GM12891 (cell line): Measurements from ENCODE around the gene PLPPR4.

ENCODE experiments used
- DNase-seq: peaks from one replicate; pipeline ENCODE4 v3.0.0; 2011; ENCODE audit warnings: low spot score; ENCODE audit not compliant: insufficient read length
- FAIRE-seq: peaks from 2 replicates; lab custom pipeline; 2011; peaks lifted over from hg19 to GRCh38; lab: Jason Lieb, UNC
- PAX5 ChIP-seq: IDR thresholded peaks from 2 replicates; pipeline ENCODE4 v1.6.1; 2011; ENCODE audit warnings: low read length, moderate library complexity, mild to moderate bottlenecking; ENCODE audit not compliant: insufficient read depth, severe bottlenecking
- POLR2A ChIP-seq: IDR thresholded peaks from 2 replicates; pipeline ENCODE4 v1.6.1; 2011; ENCODE audit warnings: low read depth, low read length, control low read depth
- POLR2AphosphoS5 ChIP-seq: IDR thresholded peaks from 2 replicates; pipeline ENCODE4 v1.6.1; 2011; ENCODE audit warnings: low read depth, low read length, control low read depth
- POU2F2 ChIP-seq: IDR thresholded peaks from 2 replicates; pipeline ENCODE4 v1.6.1; 2011; ENCODE audit warnings: low read depth, mild to moderate bottlenecking, control low read depth, low read length, moderate library complexity
- SPI1 ChIP-seq: IDR thresholded peaks from 2 replicates; pipeline ENCODE4 v1.6.1; 2011; ENCODE audit warnings: low read depth, low read length, control low read depth
- TAF1 ChIP-seq: IDR thresholded peaks from 2 replicates; pipeline ENCODE4 v1.6.1; 2011; ENCODE audit warnings: low read depth, low read length, control low read depth

The PLPPR4 gene

DNA sequence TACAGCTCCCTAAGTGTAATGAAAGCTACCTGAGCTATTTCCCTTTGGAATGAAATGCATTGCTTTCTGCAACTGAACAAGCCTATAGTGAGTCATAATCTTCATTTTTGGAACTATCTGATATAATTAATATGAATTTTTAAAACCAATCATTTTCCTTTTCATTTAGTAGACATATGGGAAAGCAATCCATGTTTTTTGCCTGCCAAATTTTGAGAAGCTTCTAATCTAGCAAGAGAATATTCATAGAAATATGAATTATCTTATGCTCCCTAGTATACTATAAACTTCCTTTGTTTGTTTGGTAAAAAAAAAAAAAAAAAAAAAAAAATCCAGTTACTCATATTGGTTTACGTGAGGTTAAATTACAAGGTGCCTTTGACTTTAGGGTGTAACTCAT lies 68.3 kb downstream of the PLPPR4 start:
- no peak for FAIRE-seq

GRCh38 chr1:99334991-99335390 lies 70.7 kb downstream of the PLPPR4 start:
- TF ChIP-seq POLR2AphosphoS5 = no peak
- no peak for TF ChIP-seq SPI1
- no peak for TF ChIP-seq TAF1
- TF ChIP-seq PAX5 = no peak
- no peak for TF ChIP-seq POU2F2
- no peak for FAIRE-seq
- no peak for DNase-seq

More for the DNA sequence above, 68.3 kb downstream of the PLPPR4 start:
- TF ChIP-seq POLR2A = no peak
- TF ChIP-seq POLR2AphosphoS5 = no peak
- TF ChIP-seq SPI1 = no peak
- no peak for TF ChIP-seq POU2F2
- TF ChIP-seq TAF1 = no peak
- no peak for TF ChIP-seq PAX5
- no peak for DNase-seq

GRCh38 chr1:99347041-99347684 lies 82.9 kb downstream of the PLPPR4 start:
- TF ChIP-seq POLR2A = no peak
- no peak for TF ChIP-seq POLR2AphosphoS5
- no peak for TF ChIP-seq SPI1
- no peak for TF ChIP-seq PAX5
- no peak for TF ChIP-seq POU2F2
- TF ChIP-seq TAF1 = no peak
- DNase-seq = no peak
- no peak for FAIRE-seq

- no peak for DNase-seq
- TF ChIP-seq POLR2AphosphoS5 = no peak
- no peak for TF ChIP-seq POU2F2
- no peak for TF ChIP-seq TAF1
- no peak for TF ChIP-seq PAX5
- TF ChIP-seq POLR2A = no peak
- TF ChIP-seq SPI1 = no peak
- FAIRE-seq = no peak
Observed at GRCh38 chr1:99348397-99349132, 84.3 kb downstream of the PLPPR4 start.

GRCh38 chr1:99352821-99353220 lies 88.5 kb downstream of the PLPPR4 start:
- no peak for TF ChIP-seq TAF1
- no peak for TF ChIP-seq POLR2A
- TF ChIP-seq POLR2AphosphoS5 = no peak
- no peak for TF ChIP-seq PAX5
- TF ChIP-seq POU2F2 = no peak
- TF ChIP-seq SPI1 = no peak
- FAIRE-seq (no peak), DNase-seq (no peak)

DNA sequence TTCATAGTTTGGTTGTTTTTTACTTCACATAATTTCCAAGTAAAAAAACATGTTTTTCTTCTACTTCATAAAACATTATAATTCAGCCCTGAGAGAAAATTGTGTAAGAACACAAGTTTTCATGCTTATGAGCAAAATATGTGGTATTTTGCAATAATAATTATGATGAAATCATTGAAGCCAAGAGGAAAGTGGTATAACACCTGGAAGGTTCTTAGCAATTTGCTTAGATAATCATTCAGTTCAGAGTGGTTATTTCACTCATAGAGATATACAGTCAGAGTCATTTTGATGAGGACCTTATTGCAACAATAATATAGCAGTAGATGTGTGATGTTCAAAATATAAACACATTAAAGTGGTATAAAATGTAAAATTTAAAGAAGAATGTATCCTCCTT lies 94.5 kb downstream of the PLPPR4 start:
- FAIRE-seq = no peak
- TF ChIP-seq POLR2A (no peak), SPI1 (no peak), PAX5 (no peak), TAF1 (no peak), POLR2AphosphoS5 (no peak), POU2F2 (no peak)
- no peak for DNase-seq
